Mesenteric fat pad (tissue), 1 donor: ENCODE results near the gene MRO. TPM values are rescaled to one million over a fixed set of nuclear protein-coding genes. Genes with fewer than 3 reads are reported as not detected.

ENCODE experiments used
- DNase-seq: peaks from one replicate; pipeline ENCODE4 v3.0.0-alpha.2; 2020; ENCODE audit warnings: low spot score
- total RNA-seq: library from RNA; stranded (reverse); fragmentation: NEBNext Ultra II Directional; extraction: Animal tissue kit (Norgen Biotek cat#: 25700); gene quantifications from one replicate; pipeline ENCODE4 v1.2.1, GENCODE V29; 2021
- donor health status: DM: yes; HTN: yes; CAD: no.

MRO gene
- total RNA-seq, 1 donor from 2014 or later = 2.9 TPM

GRCh38 chr18:50748243-50749229, 71.3 kb downstream of the MRO start:
- no peak for DNase-seq

GRCh38 chr18:50747849-50748242, 72.0 kb downstream of the MRO start:
- DNase-seq = no peak

- no peak for DNase-seq
These were observed 73.9 kb downstream of the MRO start for GRCh38 chr18:50745945-50746344.

Other genes starting within 250 kb of the MRO start
- 40.1 TPM for gene ME2, start 59.1 kb upstream of the MRO start, total RNA-seq
- gene ELAC1, start 148.0 kb upstream of the MRO start, total RNA-seq = 6.2 TPM
- 87.0 TPM for gene SMAD4, start 210.2 kb upstream of the MRO start, total RNA-seq